Chondrocyte (in vitro differentiated cells): Measurements from ENCODE around the gene SETDB2. TPM values are rescaled to one million over a fixed set of nuclear protein-coding genes. Genes with fewer than 3 reads are reported as not detected.

Source experiments
- DNase-seq: peaks from one replicate; pipeline ENCODE4 v3.0.0; 2021; ENCODE audit warnings: mixed read lengths, low spot score
- H3K27ac Mint-ChIP-seq: one replicate; pipeline ENCODE4 v1.8.0; 2021; ENCODE audit warnings: mild to moderate bottlenecking, moderate library complexity, mixed read lengths; ENCODE audit not compliant: unreplicated experiment
- H3K27me3 Mint-ChIP-seq: 2 replicates; pipeline ENCODE4 v1.8.0; 2021; ENCODE audit warnings: low read depth, mixed read lengths
- H3K36me3 Mint-ChIP-seq: 2 replicates; pipeline ENCODE4 v1.8.0; 2021; ENCODE audit warnings: low read depth, mixed read lengths
- H3K4me1 Mint-ChIP-seq: 2 replicates; pipeline ENCODE4 v1.8.0; 2021; ENCODE audit warnings: low read depth, mild to moderate bottlenecking, mixed read lengths
- H3K4me3 Mint-ChIP-seq: one replicate; pipeline ENCODE4 v1.8.0; 2021; ENCODE audit warnings: mild to moderate bottlenecking, moderate library complexity, mixed read lengths; ENCODE audit not compliant: unreplicated experiment
- H3K9me3 Mint-ChIP-seq: 2 replicates; pipeline ENCODE4 v1.8.0; 2021; ENCODE audit warnings: low read depth, mixed read lengths
- CTCF ChIP-seq: fragments of 200-600 bp; sonication (generic); IDR thresholded peaks from 2 replicates; pipeline ENCODE4 v1.5.0; 2021; ENCODE audit warnings: antibody characterized with exemption, mild to moderate bottlenecking, moderate library complexity
- total RNA-seq: library from RNA; stranded (reverse); gene quantifications from 3 replicates; pipeline ENCODE4 v1.2.1, GENCODE V29; 2021

The SETDB2 gene
- total RNA-seq, 1 donor from 2014 or later: 7.3 TPM

DNA sequence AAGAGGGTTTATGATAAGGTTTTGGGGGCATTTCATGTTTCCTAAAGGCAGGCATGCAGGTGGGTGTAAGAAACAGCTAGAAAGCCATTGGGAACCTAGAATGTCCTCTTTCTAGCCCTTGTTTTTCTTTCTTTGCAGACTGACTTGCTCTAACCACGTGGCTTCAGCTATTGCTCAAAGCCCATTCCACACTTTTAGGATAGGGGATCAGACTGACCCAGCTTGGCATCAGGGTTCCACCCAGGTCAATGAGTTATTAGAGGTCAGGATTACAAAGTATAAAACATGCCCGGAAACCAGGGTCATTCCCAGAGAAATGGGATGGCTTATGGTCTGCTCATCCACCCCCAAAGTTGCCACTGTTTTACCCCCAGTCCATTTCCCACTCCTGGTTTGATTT is 68.5 kb downstream of the SETDB2 start:
- no peak for TF ChIP-seq CTCF
- Mint-ChIP-seq H3K27ac (no peak overlapping the region), H3K36me3 (peaks cover 18% of the 10 kb centered on the region), H3K9me3 (no peaks in the 10 kb centered on the region), H3K4me3 (no peak overlapping the region), H3K27me3 (no peaks in the 10 kb centered on the region), H3K4me1 (peaks cover 3% of the 10 kb centered on the region)
- DNase-seq: no peak

DNA sequence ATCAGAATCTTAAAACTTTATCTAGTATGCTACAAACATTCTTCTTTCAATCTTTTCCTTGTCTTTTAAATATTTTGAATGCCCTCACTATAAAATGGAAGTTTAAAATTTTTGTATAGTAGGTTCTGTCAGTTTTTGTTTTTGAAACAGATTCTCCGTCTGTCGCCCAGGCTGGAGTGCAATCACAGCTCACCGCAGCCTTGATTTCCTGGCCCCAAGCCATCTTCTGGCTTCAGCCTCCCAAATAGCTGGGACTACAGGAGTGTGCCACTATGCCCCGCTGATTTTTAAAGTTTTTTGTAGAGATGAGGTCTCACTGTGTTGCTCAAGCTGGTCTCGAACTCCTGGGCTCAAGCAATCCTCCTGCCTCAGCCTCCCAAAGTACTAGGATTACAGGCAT is 72.4 kb downstream of the SETDB2 start:
- no peak for DNase-seq
- Mint-ChIP-seq H3K36me3 (peaks cover 26% of the 10 kb centered on the region), H3K27me3 (no peaks in the 10 kb centered on the region), H3K4me3 (no peak overlapping the region), H3K4me1 (peaks cover 3% of the 10 kb centered on the region), H3K9me3 (no peaks in the 10 kb centered on the region), H3K27ac (no peak overlapping the region)
- TF ChIP-seq CTCF: no peak

DNA sequence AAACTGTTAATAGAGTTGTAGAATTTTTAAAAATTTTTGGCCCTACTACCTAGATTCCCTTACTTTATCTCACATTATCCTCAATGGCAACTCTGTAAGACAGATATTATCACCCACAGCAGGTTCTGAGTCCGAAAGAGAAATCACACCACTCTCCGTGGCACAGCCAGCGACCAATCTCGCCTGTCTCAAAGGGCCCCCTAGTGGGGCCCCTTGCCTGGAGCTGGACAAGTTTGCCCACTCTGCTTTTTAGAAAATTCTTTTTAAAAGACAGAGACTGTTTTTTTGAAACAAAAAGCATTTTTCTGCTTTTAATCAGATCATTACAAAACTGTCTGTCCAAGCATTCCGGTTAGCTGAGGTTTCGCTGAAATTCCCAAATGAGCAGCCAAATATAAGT is 73.4 kb downstream of the SETDB2 start:
- H3K27ac Mint-ChIP-seq: no peak overlapping the region
- H3K36me3 Mint-ChIP-seq: peaks cover 26% of the 10 kb centered on the region
- peaks cover 3% of the 10 kb centered on the region for H3K4me1 Mint-ChIP-seq
- no peak for DNase-seq
- no peaks in the 10 kb centered on the region for H3K9me3 Mint-ChIP-seq
- no peak overlapping the region for H3K4me3 Mint-ChIP-seq
- TF ChIP-seq CTCF: peak; percentile 57
- H3K27me3 Mint-ChIP-seq: no peaks in the 10 kb centered on the region

DNA sequence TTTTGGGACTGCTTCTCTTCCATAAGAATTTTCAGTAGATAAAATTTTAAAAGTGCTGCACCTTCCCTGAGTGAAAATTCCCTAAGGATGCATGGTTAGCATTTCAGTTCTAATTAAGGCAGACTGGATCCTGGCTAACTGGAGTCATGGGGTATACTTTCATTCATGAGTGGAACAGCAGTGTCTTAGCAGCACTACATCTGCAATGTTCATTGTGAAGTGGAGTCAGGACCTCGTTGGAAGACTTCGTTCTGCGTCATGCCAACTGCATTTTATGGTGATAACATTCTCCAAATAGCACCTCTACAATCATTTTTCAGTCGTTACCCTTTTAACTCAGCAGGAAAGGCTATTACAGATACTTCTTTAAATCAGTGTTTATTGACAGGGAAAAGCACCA is 77.2 kb downstream of the SETDB2 start:
- H3K9me3 Mint-ChIP-seq: no peaks in the 10 kb centered on the region
- no peak overlapping the region for H3K27ac Mint-ChIP-seq
- no peaks in the 10 kb centered on the region for H3K27me3 Mint-ChIP-seq
- no peak for DNase-seq
- H3K4me3 Mint-ChIP-seq: no peak overlapping the region
- no peak for TF ChIP-seq CTCF
- peaks cover 15% of the 10 kb centered on the region for H3K36me3 Mint-ChIP-seq
- H3K4me1 Mint-ChIP-seq: peaks cover 5% of the 10 kb centered on the region

GRCh38 chr13:49524740-49525501 is 80.8 kb downstream of the SETDB2 start:
- Mint-ChIP-seq H3K36me3 (peaks cover 9% of the 10 kb centered on the region), H3K27ac (no peak overlapping the region), H3K9me3 (no peaks in the 10 kb centered on the region), H3K4me3 (no peak overlapping the region), H3K27me3 (no peaks in the 10 kb centered on the region), H3K4me1 (peaks cover 3% of the 10 kb centered on the region)
- TF ChIP-seq CTCF: no peak
- DNase-seq: no peak
